Smooth muscle cell (in vitro differentiated cells): ENCODE results near the gene MAPK6. TPM values are rescaled to one million over a fixed set of nuclear protein-coding genes. Genes with fewer than 3 reads are reported as not detected.

Experiments
- DNase-seq: peaks from one replicate; lab custom pipeline; 2025; ENCODE audit not compliant: unreplicated experiment; lab: John Stamatoyannopoulos, UW
- H2AFZ ChIP-seq: fragments of 200-600 bp; sonication (generic); 2 replicates; pipeline ENCODE4 v1.6.0; 2016; ENCODE audit warnings: antibody characterized with exemption, low read depth, mild to moderate bottlenecking
- H3F3A ChIP-seq: fragments of 200-600 bp; sonication (generic); 2 replicates; pipeline ENCODE4 v1.6.0; 2017; ENCODE audit warnings: antibody characterized with exemption, low read depth
- H3K27ac ChIP-seq: fragments of 200-600 bp; sonication (generic); 2 replicates; pipeline ENCODE4 v1.5.1; 2016; ENCODE audit warnings: low read depth, mild to moderate bottlenecking
- H3K27me3 ChIP-seq: fragments of 200-600 bp; sonication (generic); 2 replicates; pipeline ENCODE4 v1.6.1; 2016; ENCODE audit warnings: low read depth, mild to moderate bottlenecking
- H3K36me3 ChIP-seq: fragments of 200-600 bp; sonication (generic); 2 replicates; pipeline ENCODE4 v1.5.1; 2016; ENCODE audit warnings: low read depth
- H3K4me1 ChIP-seq: fragments of 200-600 bp; sonication (generic); 2 replicates; pipeline ENCODE4 v1.5.1; 2016; ENCODE audit warnings: low read depth
- H3K4me2 ChIP-seq: fragments of 200-600 bp; sonication (generic); 2 replicates; pipeline ENCODE4 v1.6.0; 2016; ENCODE audit warnings: mild to moderate bottlenecking
- H3K4me3 ChIP-seq: fragments of 200-600 bp; sonication (generic); 2 replicates; pipeline ENCODE4 v1.5.1; 2016; ENCODE audit warnings: mild to moderate bottlenecking
- H3K79me2 ChIP-seq: fragments of 200-600 bp; sonication (generic); 2 replicates; pipeline ENCODE4 v1.6.0; 2016; ENCODE audit warnings: low read depth, mild to moderate bottlenecking
- H3K9ac ChIP-seq: fragments of 200-600 bp; sonication (generic); 2 replicates; pipeline ENCODE4 v1.6.0; 2016; ENCODE audit warnings: low read depth
- H3K9me3 ChIP-seq: fragments of 200-600 bp; sonication (generic); replicated peaks from 2 replicates; pipeline ENCODE4 v1.5.1; 2016; ENCODE audit warnings: low read depth
- H4K20me1 ChIP-seq: fragments of 200-600 bp; sonication (generic); 2 replicates; pipeline ENCODE4 v1.6.0; 2016; ENCODE audit warnings: low read depth
- CTCF ChIP-seq: fragments of 200-600 bp; sonication (generic); IDR thresholded peaks from 2 replicates; pipeline ENCODE4 v1.5.1; 2017; ENCODE audit warnings: borderline replicate concordance, mild to moderate bottlenecking, antibody characterized with exemption; ENCODE audit not compliant: insufficient read depth, poor library complexity, severe bottlenecking
- WGBS: methylation state at CpG from one replicate; pipeline ENCODE4 v1.1.7; 2016; ENCODE audit warnings: low lambda C conversion rate; 5-methylcytosine and 5-hydroxymethylcytosine counted together
- polyA plus RNA-seq: library from polyadenylated mRNA; unstranded; fragments of >200 nt; fragmentation: Nextera tagmentation; extraction: Ambion mirVana; gene quantifications from 2 replicates; pipeline ENCODE4 v1.2.1, GENCODE V29; 2016
- total RNA-seq: library from RNA; depleted of rRNA; stranded (reverse); fragments of >200 nt; gene quantifications from 2 replicates; pipeline ENCODE4 v1.2.3, GENCODE V29; 2014

Gene MAPK6
- total and polyA plus RNA-seq, 2 experiments from 2014 or later, result 38.6 to 107 TPM

GRCh38 chr15:52016316-52016715, 2.7 kb upstream of the MAPK6 start:
- no peaks in the 10 kb centered on the region for H4K20me1 ChIP-seq
- peaks cover 5% of the 10 kb centered on the region for H3K4me1 ChIP-seq
- TF ChIP-seq CTCF, result no peak
- H3K4me2 ChIP-seq, result no peak overlapping the region
- H3K9ac ChIP-seq, result no peak overlapping the region
- no peak overlapping the region for H3K4me3 ChIP-seq
- 100% methylated on average over 2 of the region's 2 CpGs for WGBS
- no peak overlapping the region for H3K27ac ChIP-seq
- no peaks in the 10 kb centered on the region for H3K9me3 ChIP-seq
- H2AFZ ChIP-seq, result no peak overlapping the region
- H3K36me3 ChIP-seq, result no peaks in the 10 kb centered on the region
- peaks cover 8% of the 10 kb centered on the region for H3F3A ChIP-seq
- H3K27me3 ChIP-seq, result no peaks in the 10 kb centered on the region
- peaks cover 14% of the 10 kb centered on the region for H3K79me2 ChIP-seq
- DNase-seq, result no peak

- Histone ChIP-seq H2AFZ (no peak overlapping the region), H3K9me3 (no peaks in the 10 kb centered on the region), H3F3A (peaks cover 8% of the 10 kb centered on the region), H3K4me1 (peaks cover 19% of the 10 kb centered on the region), H3K4me3 (peak overlapping the region; percentile 94), H3K79me2 (peaks cover 34% of the 10 kb centered on the region), H4K20me1 (peaks cover 14% of the 10 kb centered on the region), H3K4me2 (peak overlapping the region; percentile 77), H3K36me3 (no peaks in the 10 kb centered on the region), H3K9ac (peak overlapping the region; percentile 78), H3K27me3 (no peaks in the 10 kb centered on the region), H3K27ac (peak overlapping the region; percentile 99)
- no peak for TF ChIP-seq CTCF
- no peak for DNase-seq
- 71% methylated on average over 7 of the region's 7 CpGs for WGBS
Observed at GRCh38 chr15:52018244-52018643, 775 bp upstream of the MAPK6 start.

GRCh38 chr15:52019394-52020220, 588 bp downstream of the MAPK6 start:
- Histone ChIP-seq H2AFZ (no peak overlapping the region), H3K4me3 (peak overlapping the region; percentile 94), H3K9ac (peak overlapping the region; percentile 99), H3K4me2 (peak overlapping the region; percentile 90), H3K4me1 (peaks cover 19% of the 10 kb centered on the region), H3F3A (peaks cover 8% of the 10 kb centered on the region), H3K36me3 (no peaks in the 10 kb centered on the region), H3K27me3 (no peaks in the 10 kb centered on the region), H4K20me1 (peaks cover 28% of the 10 kb centered on the region), H3K27ac (peak overlapping the region; percentile 99), H3K79me2 (peaks cover 47% of the 10 kb centered on the region), H3K9me3 (no peaks in the 10 kb centered on the region)
- TF ChIP-seq CTCF, result no peak
- peak; percentile 62 for DNase-seq
- WGBS, result under 1% methylated on average over 30 of the region's 100 CpGs
